ENCODE measurements around the gene NR2C2AP.

The NR2C2AP gene

GRCh38 chr19:19234220-19234816 is 31.1 kb upstream of the NR2C2AP start:
- TF ChIP-seq CTCF (IDR thresholded peaks at IDR 0.05; ENCODE audit: low read length, missing control alignments): no peak
- no peak for DNase-seq (ENCODE audit: low read depth)
- H3K4me3 ChIP-seq (replicated peaks; ENCODE audit: low read depth, low read length): no peak overlapping the region

GRCh38 chr19:19232261-19232721 is 29.1 kb upstream of the NR2C2AP start:
- DNase-seq (ENCODE audit: low read depth): no peak
- H3K4me3 ChIP-seq (replicated peaks; ENCODE audit: low read depth, low read length): no peak overlapping the region
- TF ChIP-seq CTCF (IDR thresholded peaks at IDR 0.05; ENCODE audit: low read length, missing control alignments): no peak

- no peak overlapping the region for H3K4me3 ChIP-seq (replicated peaks; ENCODE audit: low read depth, low read length)
- TF ChIP-seq CTCF (IDR thresholded peaks at IDR 0.05; ENCODE audit: low read length, missing control alignments): no peak
Observed at GRCh38 chr19:19230999-19231398, 27.8 kb upstream of the NR2C2AP start.

GRCh38 chr19:19229701-19230100 is 26.5 kb upstream of the NR2C2AP start:
- TF ChIP-seq CTCF (IDR thresholded peaks at IDR 0.05; ENCODE audit: low read length, missing control alignments): no peak
- no peak overlapping the region for H3K4me3 ChIP-seq (replicated peaks; ENCODE audit: low read depth, low read length)
- DNase-seq (ENCODE audit: low read depth): no peak

More at GRCh38 chr19:19230999-19231398, 27.8 kb upstream of the NR2C2AP start:
- no peak for DNase-seq (ENCODE audit: low read depth)

- H3K4me3 ChIP-seq (replicated peaks; ENCODE audit: low read depth, low read length): no peak overlapping the region
- no peak for DNase-seq (ENCODE audit: low read depth)
- TF ChIP-seq CTCF (IDR thresholded peaks at IDR 0.05; ENCODE audit: low read length, missing control alignments): no peak
Observed at GRCh38 chr19:19227217-19227616, 24.0 kb upstream of the NR2C2AP start.

- DNase-seq (ENCODE audit: low read depth): no peak
- no peak overlapping the region for H3K4me3 ChIP-seq (replicated peaks; ENCODE audit: low read depth, low read length)
- no peak for TF ChIP-seq CTCF (IDR thresholded peaks at IDR 0.05; ENCODE audit: low read length, missing control alignments)
Observed at GRCh38 chr19:19226663-19227062, 23.4 kb upstream of the NR2C2AP start.

GRCh38 chr19:19226204-19226603 is 23.0 kb upstream of the NR2C2AP start:
- DNase-seq (ENCODE audit: low read depth): no peak
- no peak for TF ChIP-seq CTCF (IDR thresholded peaks at IDR 0.05; ENCODE audit: low read length, missing control alignments)
- no peak overlapping the region for H3K4me3 ChIP-seq (replicated peaks; ENCODE audit: low read depth, low read length)
